OCI-LY7 (cell line): ENCODE results near the gene CCR5. TPM values are rescaled to one million over a fixed set of nuclear protein-coding genes. Genes with fewer than 3 reads are reported as not detected.
A peak's percentile ranks its signal among the peaks of the same experiment; 100 is the strongest.

Experiments
- BruUV-seq: library from RNA; stranded (reverse); fragments of 400-500 nt; replicated peaks from 2 replicates; lab custom pipeline; 2021; lab: Mats Ljungman, UMichigan
- CTCF ChIA-PET: fragments of 300-600 bp; sonication (Branson Sonifier 250); formaldehyde crosslinking; loops from one replicate; lab custom pipeline; 2022; ENCODE audit warnings: antibody characterized with exemption; ENCODE audit not compliant: unreplicated experiment; lab: Charles Lee
- POLR2A ChIA-PET: fragments of 300-600 bp; sonication (Branson Sonifier 250); formaldehyde crosslinking; loops from one replicate; lab custom pipeline; 2022; ENCODE audit warnings: antibody characterized with exemption; lab: Charles Lee
- DNase-seq: peaks from one replicate; pipeline ENCODE4 v3.0.0-alpha.2; 2015; ENCODE audit warnings: low spot score
- H2AFZ ChIP-seq: fragments of 200-600 bp; sonication (generic), shearing (Covaris generic); 2 replicates; pipeline ENCODE4 v1.6.1; 2014; ENCODE audit warnings: mild to moderate bottlenecking, antibody characterized with exemption, low read length, moderate library complexity
- H3K27ac ChIP-seq: fragments of 200-600 bp; sonication (generic); 2 replicates; pipeline ENCODE4 v1.5.1; 2014; ENCODE audit warnings: mixed run types, low read depth, mild to moderate bottlenecking, moderate library complexity, low read length, inconsistent platforms; ENCODE audit not compliant: poor library complexity, severe bottlenecking
- H3K36me3 ChIP-seq: fragments of 200-600 bp; sonication (generic); 2 replicates; pipeline ENCODE4 v1.6.1; 2014; ENCODE audit warnings: mild to moderate bottlenecking, antibody characterized with exemption, low read length, moderate library complexity, mixed read lengths; ENCODE audit not compliant: insufficient read depth
- H3K4me1 ChIP-seq: fragments of 200-600 bp; sonication (generic); 2 replicates; pipeline ENCODE4 v1.5.1; 2014; ENCODE audit warnings: mild to moderate bottlenecking, low read length; ENCODE audit not compliant: insufficient read depth, poor library complexity, severe bottlenecking
- H3K4me2 ChIP-seq: fragments of 200-600 bp; sonication (generic); 2 replicates; pipeline ENCODE4 v1.6.1; 2014; ENCODE audit warnings: mild to moderate bottlenecking, low read length
- H3K4me3 ChIP-seq: fragments of 200-600 bp; sonication (generic); 2 replicates; pipeline ENCODE4 v1.5.1; 2014; ENCODE audit warnings: mild to moderate bottlenecking, low read depth, low read length; ENCODE audit not compliant: poor library complexity, severe bottlenecking
- H3K79me2 ChIP-seq: fragments of 200-600 bp; sonication (generic); 2 replicates; pipeline ENCODE4 v1.6.1; 2016; ENCODE audit warnings: low read depth, mild to moderate bottlenecking, low read length, moderate library complexity, mixed read lengths; ENCODE audit not compliant: insufficient read depth
- H3K9me2 ChIP-seq: fragments of 200-600 bp; sonication (generic); 2 replicates; pipeline ENCODE4 v1.6.1; 2016; ENCODE audit warnings: mild to moderate bottlenecking, low read length, mixed read lengths; ENCODE audit not compliant: insufficient read depth
- H3K9me3 ChIP-seq: fragments of 200-600 bp; sonication (generic); 2 replicates; pipeline ENCODE4 v1.6.1; 2014; ENCODE audit warnings: mild to moderate bottlenecking, mixed run types, low read length, mixed read lengths
- H4K20me1 ChIP-seq: fragments of 200-600 bp; sonication (generic); 2 replicates; pipeline ENCODE4 v1.6.1; 2014; ENCODE audit warnings: mild to moderate bottlenecking, antibody characterized with exemption, low read length, moderate library complexity, mixed read lengths; ENCODE audit not compliant: insufficient read depth
- CTCF ChIP-seq: fragments of 200-600 bp; sonication (generic); conservative IDR thresholded peaks from 2 replicates; pipeline ENCODE4 v1.5.1; 2014; ENCODE audit warnings: mild to moderate bottlenecking, antibody characterized with exemption, low read length, moderate library complexity, mixed read lengths
- EZH2phosphoT487 ChIP-seq: fragments of 200-600 bp; sonication (generic); IDR thresholded peaks from 2 replicates; pipeline ENCODE4 v1.6.1; 2018; ENCODE audit warnings: low read depth, borderline replicate concordance, mild to moderate bottlenecking, mixed run types, antibody characterized with exemption, low read length, moderate library complexity, mixed read lengths
- intact Hi-C: fragments of 100-400 bp; cut with micrococcal nuclease; formaldehyde crosslinking; loops from one replicate; pipeline ENCODE4 v1.10.0; 2022; ENCODE audit not compliant: unreplicated experiment
- total RNA-seq, 2 experiments: library from RNA; depleted of rRNA in 1 of 2; stranded (reverse); fragments of >200 nt in 1 of 2; shearing (Covaris generic) in 1 of 2; gene quantifications; 2 replicates each; pipeline ENCODE4 v1.2.3, GENCODE V29; 2014 to 2022

Gene CCR5
- total RNA-seq, 2 experiments from 2014 or later: not detected

GRCh38 chr3:46408853-46409252 lies 38.1 kb downstream of the CCR5 start:
- Histone ChIP-seq H3K79me2 (no peaks in the 10 kb centered on the region), H2AFZ (no peak overlapping the region), H4K20me1 (no peaks in the 10 kb centered on the region), H3K4me1 (peaks cover 31% of the 10 kb centered on the region), H3K9me3 (no peaks in the 10 kb centered on the region), H3K27ac (no peak overlapping the region), H3K4me2 (no peak overlapping the region), H3K36me3 (no peaks in the 10 kb centered on the region), H3K9me2 (no peaks in the 10 kb centered on the region), H3K4me3 (no peak overlapping the region)
- intact Hi-C loops: no loop called here
- TF ChIP-seq EZH2phosphoT487: no peak
- peak; percentile 23; the same call in 1 of the 2 replicates for TF ChIP-seq CTCF
- POLR2A ChIA-PET: interaction anchor here (1.8 kb wide), 1 partner anchor 25 kb away, joined by 8 read pairs; no protein-coding TSS in a partner anchor
- no TSS peak for BruUV-seq
- CTCF ChIA-PET: no interaction called here
- no peak for DNase-seq

GRCh38 chr3:46409739-46410489 lies 39.2 kb downstream of the CCR5 start:
- DNase-seq: no peak
- H3K27ac ChIP-seq: no peak overlapping the region
- no peak overlapping the region for H3K4me2 ChIP-seq
- no peaks in the 10 kb centered on the region for H3K9me3 ChIP-seq
- H3K36me3 ChIP-seq: no peaks in the 10 kb centered on the region
- H3K9me2 ChIP-seq: no peaks in the 10 kb centered on the region
- H3K4me1 ChIP-seq: peaks cover 39% of the 10 kb centered on the region
- H3K4me3 ChIP-seq: no peak overlapping the region
- ChIA-PET POLR2A (interaction anchor here (0.6 kb wide), 1 partner anchor 1093 kb away, joined by 4 read pairs; no protein-coding TSS in a partner anchor), CTCF (no interaction called here)
- no TSS peak for BruUV-seq
- TF ChIP-seq CTCF (no peak), EZH2phosphoT487 (no peak)
- H3K79me2 ChIP-seq: no peaks in the 10 kb centered on the region
- intact Hi-C loops: no loop called here
- no peak overlapping the region for H2AFZ ChIP-seq
- H4K20me1 ChIP-seq: no peaks in the 10 kb centered on the region

GRCh38 chr3:46410669-46411068 lies 39.9 kb downstream of the CCR5 start:
- Histone ChIP-seq H3K9me3 (no peaks in the 10 kb centered on the region), H3K79me2 (no peaks in the 10 kb centered on the region), H3K4me1 (peaks cover 46% of the 10 kb centered on the region), H3K4me2 (no peak overlapping the region), H3K4me3 (no peak overlapping the region), H4K20me1 (no peaks in the 10 kb centered on the region), H3K9me2 (no peaks in the 10 kb centered on the region), H3K27ac (no peak overlapping the region), H3K36me3 (no peaks in the 10 kb centered on the region), H2AFZ (no peak overlapping the region)
- ChIA-PET POLR2A (no interaction called here), CTCF (no interaction called here)
- intact Hi-C loops: no loop called here
- DNase-seq: no peak
- no TSS peak for BruUV-seq
- TF ChIP-seq EZH2phosphoT487 (no peak), CTCF (no peak)
